MV-4-11 (cell line): ENCODE data around the gene NCBP1.

Experiments used
- DNase-seq: peaks from one replicate; lab custom pipeline; 2025; lab: John Stamatoyannopoulos, UW

NCBP1 gene

GRCh38 chr9:97623946-97624345 is 9.7 kb upstream of the NCBP1 start:
- DNase-seq: no peak

GRCh38 chr9:97625620-97626019 is 8.0 kb upstream of the NCBP1 start:
- no peak for DNase-seq

DNA sequence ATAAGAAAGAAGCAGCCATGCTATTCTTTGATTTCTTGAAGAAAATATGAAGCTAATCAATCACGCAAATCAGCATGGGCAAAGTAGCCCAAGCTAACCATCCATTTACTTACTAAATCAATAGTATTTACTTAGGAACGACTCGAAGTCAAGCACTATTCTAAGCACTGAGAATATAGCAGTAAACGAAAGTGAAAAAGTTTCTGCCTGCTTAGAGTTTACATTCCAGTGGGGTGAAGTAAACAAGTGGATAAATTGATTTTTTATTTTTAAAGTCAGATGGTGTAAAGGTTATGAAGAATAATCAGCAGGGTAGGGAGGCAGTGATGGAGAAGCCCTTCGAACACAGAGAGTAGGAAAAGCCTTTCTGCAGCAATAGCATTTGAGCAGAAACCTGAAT is 6.0 kb upstream of the NCBP1 start:
- DNase-seq: no peak

GRCh38 chr9:97628668-97629067 is 5.0 kb upstream of the NCBP1 start:
- no peak for DNase-seq

GRCh38 chr9:97629156-97629555 is 4.5 kb upstream of the NCBP1 start:
- DNase-seq: no peak

GRCh38 chr9:97630591-97630990 is 3.0 kb upstream of the NCBP1 start:
- no peak for DNase-seq

GRCh38 chr9:97632248-97632984 is 1.2 kb upstream of the NCBP1 start:
- no peak for DNase-seq

DNA sequence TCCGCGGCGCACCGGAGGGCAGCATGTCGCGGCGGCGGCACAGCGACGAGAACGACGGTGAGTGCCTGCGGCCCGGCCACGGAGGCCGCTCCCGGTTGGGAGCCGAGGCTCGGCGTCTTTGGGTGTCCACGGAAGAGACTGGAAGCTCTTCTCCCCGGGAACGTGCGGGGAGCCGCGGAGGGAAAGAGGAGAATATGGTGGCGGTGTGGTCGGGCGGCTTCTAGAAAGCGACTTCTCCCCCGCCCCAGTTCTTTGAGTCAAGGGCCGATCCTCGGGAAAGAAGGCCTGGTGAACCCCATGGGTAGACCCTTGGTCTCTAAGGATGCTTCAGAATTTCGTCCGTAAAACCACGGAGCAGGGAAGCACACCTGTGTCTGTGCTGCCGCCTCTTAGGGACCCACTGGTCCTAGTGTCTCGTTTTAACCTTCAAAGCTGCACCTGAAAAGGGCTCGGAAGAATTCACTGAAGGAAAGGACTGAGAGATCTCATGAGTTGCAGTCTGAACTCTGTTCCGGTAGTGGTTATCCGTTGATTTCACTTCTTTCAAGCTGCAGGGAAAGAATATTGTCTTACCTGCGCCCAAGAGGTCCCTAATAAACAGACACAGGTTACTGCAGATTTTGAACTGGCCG is 354 bp downstream of the NCBP1 start:
- DNase-seq: no peak

GRCh38 chr9:97635026-97635425 is 1.4 kb downstream of the NCBP1 start:
- DNase-seq: no peak

DNA sequence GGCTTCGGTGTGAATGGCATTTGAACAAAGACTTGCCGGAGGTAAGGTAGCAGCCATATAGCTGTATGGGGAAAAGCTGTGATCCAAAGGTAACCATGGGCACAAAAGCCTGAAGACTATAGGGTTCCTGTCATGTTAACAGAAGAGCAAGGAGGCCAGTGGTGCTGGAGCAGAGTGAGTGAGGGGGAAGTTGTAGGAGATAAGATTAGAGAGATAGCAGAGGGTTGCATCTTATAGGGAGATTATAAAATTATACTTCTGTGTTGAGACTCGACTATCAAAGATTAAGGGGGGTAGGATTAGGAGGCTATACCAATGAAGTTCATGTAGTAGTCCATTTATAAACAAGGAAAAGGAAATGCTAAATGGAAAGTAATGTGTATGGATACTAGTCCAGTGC is 3.3 kb downstream of the NCBP1 start:
- DNase-seq: no peak

GRCh38 chr9:97638666-97639065 is 5.0 kb downstream of the NCBP1 start:
- peak; percentile 22 for DNase-seq

DNA sequence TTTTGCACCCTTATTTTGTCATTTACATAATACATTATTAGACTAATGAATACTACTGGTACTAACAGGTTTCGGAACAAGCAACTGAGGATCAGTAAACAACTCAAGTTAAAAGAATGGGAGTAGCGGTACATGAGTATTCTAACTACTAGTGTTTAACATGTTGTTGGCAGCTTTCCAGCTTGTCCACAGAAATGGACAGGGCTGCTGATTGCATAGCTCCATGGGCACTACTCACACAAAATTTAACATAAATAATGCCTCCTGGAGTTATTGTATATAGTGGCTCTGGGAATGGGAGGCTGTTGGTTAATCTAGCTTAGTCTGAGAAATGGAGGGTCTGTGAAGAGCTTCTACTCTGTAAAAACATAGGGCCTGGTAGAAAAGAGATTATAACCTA is 6.7 kb downstream of the NCBP1 start:
- no peak for DNase-seq

DNA sequence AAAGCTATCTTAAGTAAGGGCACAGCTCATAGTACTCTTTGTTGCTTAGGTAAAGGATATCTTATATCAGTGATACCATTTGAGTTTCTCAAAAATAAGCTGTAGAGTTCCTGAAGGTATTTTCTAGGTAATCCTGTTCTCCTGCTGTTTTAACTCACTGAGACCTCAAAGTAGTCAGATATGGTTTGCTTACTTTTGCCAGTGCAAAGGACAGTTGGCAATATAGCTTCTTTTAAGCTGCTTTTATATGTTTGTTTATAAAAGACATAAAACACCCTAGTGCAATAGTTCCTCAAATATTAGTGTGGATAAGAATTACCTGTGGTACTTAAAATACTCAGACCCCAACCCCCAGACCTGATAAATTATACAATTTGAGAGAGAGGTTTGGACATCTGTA is 12.1 kb downstream of the NCBP1 start:
- no peak for DNase-seq

DNA sequence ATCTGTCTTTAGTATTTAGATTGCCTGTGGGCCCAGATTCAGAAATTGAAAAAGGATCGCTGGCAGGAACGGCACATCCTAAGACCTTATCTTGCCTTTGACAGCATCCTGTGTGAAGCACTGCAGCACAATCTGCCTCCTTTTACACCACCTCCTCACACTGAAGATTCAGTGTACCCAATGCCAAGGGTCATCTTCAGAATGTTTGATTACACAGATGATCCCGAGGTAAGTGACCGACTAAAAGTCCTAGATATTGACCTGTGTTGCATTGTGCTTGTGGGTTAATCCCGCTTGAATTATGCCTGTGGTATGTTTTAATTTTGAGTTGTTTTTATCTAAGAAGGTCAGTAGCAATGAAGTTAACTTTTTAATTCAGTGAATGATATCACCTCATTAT is 14.4 kb downstream of the NCBP1 start:
- DNase-seq: no peak

- DNase-seq: no peak
These were observed 18.0 kb downstream of the NCBP1 start for GRCh38 chr9:97651646-97652045.

DNA sequence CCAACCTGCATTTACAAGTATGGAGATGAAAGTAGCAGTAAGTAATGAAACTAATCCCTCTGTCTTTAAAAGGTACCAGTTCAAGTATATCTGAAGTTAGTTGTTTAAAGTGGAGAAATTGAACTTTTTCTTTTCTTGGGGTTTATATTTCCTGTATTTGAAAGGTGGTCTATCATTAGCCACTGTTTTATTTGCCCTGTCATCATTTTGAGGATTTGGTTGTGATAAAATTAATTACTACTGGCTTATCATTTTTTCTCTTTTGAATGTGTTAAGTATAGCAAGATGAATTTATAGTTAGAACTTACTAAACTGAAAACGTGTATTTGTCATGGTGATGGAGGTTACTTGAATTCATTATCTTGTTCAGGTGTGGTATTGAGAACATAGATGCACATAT is 25.1 kb downstream of the NCBP1 start:
- DNase-seq: no peak

GRCh38 chr9:97659771-97660170 is 26.1 kb downstream of the NCBP1 start:
- DNase-seq: peak; percentile 14

DNA sequence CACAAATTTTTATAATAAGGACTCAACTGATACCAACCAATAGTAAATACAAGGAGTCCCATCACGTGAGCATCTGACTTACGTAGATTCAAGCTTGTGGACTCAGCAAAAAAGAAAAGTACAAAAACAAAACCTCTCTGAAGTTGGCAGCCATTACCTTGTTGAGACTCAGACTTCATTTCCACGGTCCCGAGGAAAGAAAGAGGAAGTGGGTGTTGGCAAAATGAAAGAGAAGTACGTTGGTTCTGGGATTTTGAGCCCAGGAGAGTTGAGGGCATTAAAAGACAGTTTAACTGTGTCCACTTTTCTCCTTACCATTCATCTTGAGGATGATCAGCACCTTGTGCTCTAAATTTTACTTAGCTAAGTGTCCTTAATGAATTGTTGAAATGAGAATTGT is 26.7 kb downstream of the NCBP1 start:
- peak; percentile 61 for DNase-seq

DNA sequence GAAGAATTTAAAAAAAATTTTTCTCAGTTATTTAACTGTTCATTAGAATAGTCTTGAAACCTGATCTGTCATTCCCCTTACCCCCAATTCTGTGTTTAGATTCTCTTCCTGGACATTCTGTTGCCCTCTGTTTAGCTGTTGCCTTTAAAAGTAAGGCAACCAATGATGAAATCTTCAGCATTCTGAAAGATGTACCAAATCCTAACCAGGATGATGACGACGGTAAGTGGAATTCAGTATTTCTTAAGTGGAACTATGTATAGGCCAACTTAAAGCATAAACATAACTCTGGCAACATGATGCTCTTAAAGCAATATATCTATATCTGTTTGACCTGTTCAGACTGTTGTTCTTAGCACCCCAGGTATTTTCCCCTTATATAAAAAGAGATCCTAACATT is 27.2 kb downstream of the NCBP1 start:
- no peak for DNase-seq

GRCh38 chr9:97665742-97666141 is 32.1 kb downstream of the NCBP1 start:
- no peak for DNase-seq

DNA sequence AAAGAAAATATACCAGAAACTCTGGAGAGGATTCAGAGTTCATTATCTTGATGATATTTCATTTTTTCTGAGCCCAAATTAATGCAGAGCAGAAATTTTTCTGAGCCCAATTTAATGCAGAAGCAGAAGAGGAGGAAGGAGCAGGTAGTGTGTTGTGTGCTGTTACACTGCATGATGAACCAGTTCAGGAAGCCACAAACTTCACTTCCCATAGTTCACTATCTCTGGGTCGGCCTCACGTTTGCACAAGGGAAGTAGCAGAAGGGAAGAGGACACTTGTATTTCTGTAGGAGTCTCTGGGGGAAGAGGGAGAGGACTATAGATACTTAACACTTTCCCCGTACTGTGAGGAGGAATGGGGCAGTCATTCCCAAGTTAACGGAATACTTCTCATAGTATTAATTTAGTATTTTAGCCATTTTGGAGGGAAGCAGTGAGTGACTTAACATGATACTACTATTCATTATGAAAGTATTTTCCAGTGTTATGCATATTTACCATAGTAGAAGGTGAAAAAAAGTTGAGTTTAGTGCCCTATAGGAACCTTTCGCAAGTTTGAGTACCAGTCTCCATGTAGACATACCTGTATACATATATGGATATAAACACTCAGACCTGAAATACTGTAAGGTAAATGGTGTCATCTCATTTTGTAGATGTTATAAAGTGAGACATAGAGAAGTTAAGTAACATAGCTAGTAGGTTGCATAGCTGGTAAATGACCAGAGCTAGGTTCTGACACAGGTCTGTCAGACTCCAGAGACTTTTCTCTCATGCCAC is 33.5 kb downstream of the NCBP1 start:
- peak; percentile 59 for DNase-seq

GRCh38 chr9:97668485-97668884 is 34.9 kb downstream of the NCBP1 start:
- DNase-seq: no peak

DNA sequence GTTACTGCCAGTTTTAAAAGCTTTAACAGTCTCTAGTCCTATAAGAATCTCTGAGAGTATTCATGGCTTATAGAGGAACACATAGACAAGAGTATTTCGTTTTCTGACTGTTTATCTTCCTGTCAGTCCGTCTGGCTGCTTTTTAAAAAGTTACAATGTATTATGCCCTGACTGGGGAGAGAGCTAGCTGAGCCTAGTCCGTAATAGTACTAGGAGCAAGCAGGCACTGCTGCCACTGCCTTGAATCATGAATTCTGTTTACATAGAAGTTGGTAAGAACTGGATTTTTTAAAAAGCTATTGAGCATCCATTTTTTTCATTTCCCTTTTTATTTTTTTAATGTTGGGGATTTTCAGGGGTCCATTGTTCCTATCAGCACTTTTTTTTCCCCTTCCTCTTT is 37.0 kb downstream of the NCBP1 start:
- no peak for DNase-seq
